Fibroblast of upper back skin (primary cell): ENCODE data around the gene UBA6.
"Not testable (repeated sequence)": the region's sequence is repeated elsewhere in the genome, so short reads cannot be mapped to it uniquely, and the experiment has no call there.

Experiments
- DNase-seq: peaks from one replicate; pipeline ENCODE4 v3.0.0-alpha.2; 2013

UBA6 gene

GRCh38 chr4:67700738-67701516 is at the start of gene UBA6:
Gene UBA6 (minus strand): TSS chr4:67701155. CDS start chr4:67701119, 36 bp downstream.
- peak; percentile 96 for DNase-seq

GRCh38 chr4:67750691-67751090 is 49.7 kb upstream of the UBA6 start:
- no peak for DNase-seq

GRCh38 chr4:67749286-67749685 is 48.3 kb upstream of the UBA6 start:
- DNase-seq: no peak

- DNase-seq: peak; percentile 44
Measured at GRCh38 chr4:67746797-67747495, 46.0 kb upstream of the UBA6 start.

- peak; percentile 67 for DNase-seq
Measured at GRCh38 chr4:67744561-67745283, 43.8 kb upstream of the UBA6 start.

- no peak for DNase-seq
Measured at GRCh38 chr4:67743194-67743593, 42.2 kb upstream of the UBA6 start.

DNA sequence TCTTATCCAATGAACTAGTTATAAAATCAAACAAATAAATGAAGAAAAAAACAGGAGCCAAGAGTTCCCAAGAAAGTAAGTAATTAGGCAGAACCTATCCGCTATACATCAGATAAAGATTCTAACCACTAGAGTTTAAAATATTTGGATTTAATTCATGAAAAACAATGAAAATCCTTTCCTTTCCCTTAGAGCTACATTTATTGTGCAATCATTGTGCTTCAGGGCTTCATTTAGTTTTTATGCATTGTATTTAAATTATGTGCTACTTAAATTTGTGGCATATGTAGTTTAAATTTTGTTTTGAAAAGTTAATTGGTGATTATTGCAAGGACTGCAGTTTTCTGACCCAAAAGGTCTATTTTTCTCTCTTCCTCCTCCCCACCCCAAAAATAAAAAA is 35.3 kb upstream of the UBA6 start:
- no peak for DNase-seq

GRCh38 chr4:67735325-67735724 is 34.4 kb upstream of the UBA6 start:
- no peak for DNase-seq

DNA sequence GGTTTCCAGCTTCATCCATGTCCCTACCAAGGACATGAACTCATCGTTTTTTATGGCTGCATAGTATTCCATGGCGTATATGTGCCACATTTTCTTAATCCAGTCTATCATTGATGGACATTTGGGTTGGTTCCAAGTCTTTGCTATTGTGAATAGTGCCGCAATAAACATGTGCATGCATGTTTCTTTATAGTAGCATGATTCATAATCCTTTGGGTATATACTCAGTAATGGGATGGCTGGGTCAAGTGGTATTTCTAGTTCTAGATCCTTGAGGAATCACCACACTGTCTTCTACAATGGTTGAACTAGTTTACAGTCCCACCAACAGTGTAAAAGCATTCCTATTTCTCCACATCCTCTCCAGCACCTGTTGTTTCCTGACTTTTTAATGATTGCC is 29.6 kb upstream of the UBA6 start:
- DNase-seq: not testable (repeated sequence)

DNA sequence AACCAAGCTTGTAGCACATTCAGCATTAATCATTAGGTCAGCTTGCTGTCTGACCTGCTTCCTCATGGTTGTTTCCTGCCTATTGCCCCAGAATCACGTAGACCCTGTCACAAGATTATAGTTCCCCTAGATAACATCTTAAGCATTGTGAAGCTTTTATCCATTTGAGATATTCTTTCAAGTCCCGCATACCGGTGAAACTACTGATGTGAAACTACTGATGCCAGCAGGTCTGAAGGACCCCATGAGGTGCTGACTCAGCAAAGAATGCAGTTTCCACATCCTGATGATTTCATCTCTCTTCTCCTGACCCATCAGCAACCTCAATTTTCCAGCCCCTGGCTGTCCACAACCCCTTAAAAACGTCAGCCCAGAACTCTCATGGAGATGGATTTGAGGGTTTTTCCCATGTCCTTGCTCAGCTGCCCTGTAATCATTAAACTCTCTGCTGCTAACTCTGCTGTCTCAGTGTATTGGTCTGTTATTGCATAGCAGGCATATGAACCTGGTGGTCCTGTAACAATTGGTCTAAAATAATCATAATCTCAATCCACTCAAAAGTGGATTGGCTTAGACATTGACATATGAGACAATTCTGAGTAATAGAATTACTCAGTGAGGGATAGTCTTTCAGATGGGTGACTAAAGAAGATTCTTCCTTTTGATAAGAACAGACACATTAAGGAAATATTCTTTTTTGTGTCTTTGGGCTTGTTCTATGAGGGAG is 26.3 kb upstream of the UBA6 start:
- peak; percentile 79 for DNase-seq

- DNase-seq: peak; percentile 59
Measured at GRCh38 chr4:67725981-67726380, 25.0 kb upstream of the UBA6 start.

DNA sequence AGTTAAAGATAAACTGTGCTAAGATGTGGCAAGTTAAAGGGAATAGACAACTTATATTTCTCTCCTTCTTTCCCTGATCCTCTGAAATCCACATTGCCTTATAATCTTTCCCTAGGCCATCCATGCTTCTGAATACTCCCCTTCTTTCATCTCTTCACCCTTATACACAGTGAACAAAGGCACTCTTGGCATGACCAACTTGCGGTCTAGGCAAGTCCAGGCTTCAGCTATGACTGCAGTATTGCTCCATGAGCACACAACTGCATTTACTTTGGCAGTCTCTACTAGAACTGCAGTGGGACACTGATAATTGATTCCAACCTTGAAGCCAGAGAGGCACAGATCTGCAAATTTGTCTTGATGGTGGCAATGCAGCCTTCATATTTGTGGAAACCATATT is 24.2 kb upstream of the UBA6 start:
- DNase-seq: no peak

GRCh38 chr4:67723949-67724348 is 23.0 kb upstream of the UBA6 start:
- DNase-seq: no peak

DNA sequence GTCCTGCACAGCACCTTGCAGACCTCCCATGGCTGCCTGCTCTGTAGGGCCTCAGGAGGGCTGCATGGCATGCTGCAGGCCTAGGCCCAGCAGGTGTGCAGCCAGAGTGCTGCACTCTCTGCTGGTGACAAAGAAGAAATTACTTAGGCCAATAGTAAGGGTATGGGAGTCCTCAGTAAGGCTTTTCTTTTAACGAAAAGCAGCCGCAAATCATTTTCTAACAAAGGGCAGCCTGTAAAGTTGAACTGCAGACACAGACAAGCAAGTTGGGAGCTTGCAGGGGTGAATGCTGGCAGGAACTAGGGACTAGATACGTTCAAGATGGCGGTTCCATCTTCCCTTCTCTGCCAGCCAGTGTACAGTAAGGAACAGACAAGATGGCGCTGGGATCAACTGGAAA is 22.4 kb upstream of the UBA6 start:
- no peak for DNase-seq

DNA sequence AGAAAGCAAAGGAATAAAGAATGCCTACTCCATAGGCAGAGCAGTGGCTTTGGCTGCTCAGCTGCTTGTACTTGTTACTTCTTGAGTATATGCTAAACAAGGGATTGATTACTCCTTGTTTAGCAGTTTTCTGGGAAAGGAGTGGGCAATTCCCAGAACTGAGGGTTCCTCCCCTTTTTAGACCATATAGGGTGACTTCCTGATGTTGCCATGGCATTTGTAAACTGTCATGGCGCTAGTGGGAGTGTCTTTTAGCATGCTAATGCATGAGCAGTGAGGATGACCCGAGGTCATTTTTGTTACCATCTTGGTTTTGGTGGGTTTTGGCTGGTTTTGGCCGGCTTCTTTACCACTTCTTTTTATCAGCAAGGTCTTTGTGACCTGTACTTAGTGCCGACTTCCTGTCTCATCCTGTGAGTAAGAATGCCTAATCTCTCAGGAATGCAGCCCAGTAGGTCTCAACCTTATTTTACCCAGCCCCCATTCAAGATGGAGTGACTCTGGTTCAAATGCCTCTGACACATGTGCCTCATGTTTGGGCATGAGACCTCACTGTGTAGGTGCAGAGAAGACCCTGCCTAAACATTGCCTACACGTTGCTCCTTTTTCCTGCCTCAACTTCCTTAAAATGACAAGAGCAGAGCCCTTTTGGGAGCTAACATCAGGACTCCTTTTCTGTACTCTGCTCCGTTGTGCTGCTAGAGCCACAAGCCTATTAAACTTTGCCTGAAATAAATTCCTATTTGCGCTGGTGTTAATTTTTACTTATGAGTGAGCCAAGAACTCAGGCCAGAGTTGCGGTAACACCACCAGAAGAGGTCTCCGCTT is 21.0 kb upstream of the UBA6 start:
- peak; percentile 58 for DNase-seq

DNA sequence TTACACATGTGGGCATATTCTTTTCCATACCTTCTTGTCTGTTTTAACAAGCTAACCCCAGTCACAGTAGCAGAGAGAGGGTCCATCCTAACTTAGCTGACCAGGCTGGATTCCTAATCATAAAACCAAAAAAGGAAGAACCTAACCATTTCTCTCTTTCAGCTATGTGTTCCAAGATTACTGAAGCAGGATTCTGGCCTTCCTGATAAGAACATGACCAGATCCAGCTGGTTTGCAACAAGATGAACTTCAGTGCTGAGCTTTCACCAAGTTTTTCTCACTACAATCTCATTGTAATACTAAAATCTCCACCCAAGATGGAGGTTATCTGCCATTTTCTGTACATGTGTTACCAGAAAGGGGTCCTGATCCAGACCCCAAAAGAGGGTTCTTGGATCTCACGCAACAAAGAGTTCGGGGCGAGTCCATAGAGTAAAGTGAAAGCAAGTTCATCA is 20.4 kb upstream of the UBA6 start:
- no peak for DNase-seq

DNA sequence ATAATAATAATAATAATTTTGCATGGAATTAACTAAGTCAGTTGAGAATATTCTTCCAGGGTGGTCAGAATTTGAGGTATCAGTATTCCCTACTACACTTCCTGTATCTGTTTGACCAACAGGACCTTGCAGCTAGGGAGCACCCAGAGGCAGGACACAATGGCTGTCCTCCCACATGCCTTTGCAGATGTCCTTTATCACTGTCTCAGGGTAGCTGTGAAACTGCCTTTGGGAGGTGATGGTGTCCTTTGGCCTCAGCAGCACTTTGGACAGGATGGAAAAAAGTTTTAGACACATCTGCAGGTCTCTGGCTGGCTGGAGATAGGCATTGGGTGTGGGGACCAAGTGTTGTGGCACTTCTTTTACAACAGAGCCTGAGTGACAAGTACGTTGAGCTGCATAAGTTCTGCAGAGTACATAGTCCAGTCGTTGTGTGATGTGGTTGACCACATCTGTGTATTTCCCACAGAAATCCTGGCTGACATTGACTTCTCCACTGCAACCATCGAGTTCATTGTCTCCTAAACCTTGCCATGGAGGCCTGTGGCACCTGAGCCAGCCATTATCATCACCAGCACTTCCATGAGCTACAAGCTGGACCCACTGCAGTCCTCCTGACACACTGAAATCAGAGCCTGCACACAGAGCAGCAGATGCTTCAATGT is 19.1 kb upstream of the UBA6 start:
- no peak for DNase-seq

DNA sequence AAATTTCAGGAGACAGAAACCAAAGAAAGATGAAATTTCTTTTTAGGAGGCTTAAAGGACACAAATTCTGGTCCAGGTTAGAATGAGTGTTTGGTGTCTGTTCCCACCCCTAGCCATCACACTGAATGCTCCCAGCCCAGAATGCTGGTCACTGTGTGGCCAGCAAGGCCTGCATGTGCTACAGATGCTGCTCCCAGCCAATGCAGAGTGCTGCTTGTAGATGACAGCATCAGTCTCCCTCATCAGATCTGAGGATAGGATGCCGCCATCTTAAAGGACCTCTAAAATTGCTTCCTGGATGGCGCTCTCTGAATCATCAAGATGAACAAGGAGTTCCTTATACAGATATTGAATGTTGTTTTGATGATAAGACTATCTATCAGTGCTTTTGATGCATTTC is 17.9 kb upstream of the UBA6 start:
- no peak for DNase-seq

- no peak for DNase-seq
Measured at GRCh38 chr4:67717586-67717985, 16.6 kb upstream of the UBA6 start.

- no peak for DNase-seq
Measured at GRCh38 chr4:67714955-67715354, 14.0 kb upstream of the UBA6 start.

GRCh38 chr4:67714248-67714583 is 13.3 kb upstream of the UBA6 start:
- no peak for DNase-seq
